ENCODE data around the gene NBEAL2. TPM values are rescaled to one million over a fixed set of nuclear protein-coding genes. Genes with fewer than 3 reads are reported as not detected.

The NBEAL2 gene
- total RNA-seq, 1 experiment from 2014 or later, result 15.7 TPM

- H3K4me1 ChIP-seq (ENCODE audit: insufficient read depth, low read length, poor library complexity, severe bottlenecking), result no peaks in the 10 kb centered on the region
- BruUV-seq (replicated peaks), result no TSS peak
- no peaks in the 10 kb centered on the region for H3K36me3 ChIP-seq (ENCODE audit: insufficient read depth, low read length, poor library complexity, severe bottlenecking)
- H3K27ac ChIP-seq (ENCODE audit: low read depth, low read length, poor library complexity, severe bottlenecking), result no peak overlapping the region
- no peaks in the 10 kb centered on the region for H3K27me3 ChIP-seq (replicated peaks; ENCODE audit: insufficient read depth, low read depth, low read length, poor library complexity)
- no peak for TF ChIP-seq EZH2 (IDR thresholded peaks at IDR 0.05; ENCODE audit: borderline replicate concordance, low read depth, low read length, poor library complexity, severe bottlenecking)
- TF ChIP-seq, protein P1, sequence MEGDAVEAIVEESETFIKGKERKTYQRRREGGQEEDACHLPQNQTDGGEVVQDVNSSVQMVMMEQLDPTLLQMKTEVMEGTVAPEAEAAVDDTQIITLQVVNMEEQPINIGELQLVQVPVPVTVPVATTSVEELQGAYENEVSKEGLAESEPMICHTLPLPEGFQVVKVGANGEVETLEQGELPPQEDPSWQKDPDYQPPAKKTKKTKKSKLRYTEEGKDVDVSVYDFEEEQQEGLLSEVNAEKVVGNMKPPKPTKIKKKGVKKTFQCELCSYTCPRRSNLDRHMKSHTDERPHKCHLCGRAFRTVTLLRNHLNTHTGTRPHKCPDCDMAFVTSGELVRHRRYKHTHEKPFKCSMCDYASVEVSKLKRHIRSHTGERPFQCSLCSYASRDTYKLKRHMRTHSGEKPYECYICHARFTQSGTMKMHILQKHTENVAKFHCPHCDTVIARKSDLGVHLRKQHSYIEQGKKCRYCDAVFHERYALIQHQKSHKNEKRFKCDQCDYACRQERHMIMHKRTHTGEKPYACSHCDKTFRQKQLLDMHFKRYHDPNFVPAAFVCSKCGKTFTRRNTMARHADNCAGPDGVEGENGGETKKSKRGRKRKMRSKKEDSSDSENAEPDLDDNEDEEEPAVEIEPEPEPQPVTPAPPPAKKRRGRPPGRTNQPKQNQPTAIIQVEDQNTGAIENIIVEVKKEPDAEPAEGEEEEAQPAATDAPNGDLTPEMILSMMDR (conservative IDR thresholded peaks at IDR 0.05; ENCODE audit: low read depth, low read length), result no peak
- CTCF ChIA-PET, result no interaction called here
- DNase-seq (ENCODE audit: low spot score), result no peak
- no peak overlapping the region for H3K4me3 ChIP-seq (ENCODE audit: low read depth, low read length, poor library complexity, severe bottlenecking)
- intact Hi-C loops (cut with micrococcal nuclease; ENCODE audit: unreplicated experiment), result no loop called here
- H3K9me3 ChIP-seq (ENCODE audit: low read depth, low read length, poor library complexity, severe bottlenecking), result no peaks in the 10 kb centered on the region
- POLR2A ChIA-PET (ENCODE audit: low non-redundant PET), result no interaction called here
Observed at GRCh38 chr3:46970391-46971091, 8.9 kb upstream of the NBEAL2 start.

GRCh38 chr3:46971151-46971550 is 8.3 kb upstream of the NBEAL2 start:
- no peak for DNase-seq (ENCODE audit: low spot score)
- TF ChIP-seq, protein P1 (conservative IDR thresholded peaks at IDR 0.05; ENCODE audit: low read depth, low read length), result no peak
- no peak for TF ChIP-seq EZH2 (IDR thresholded peaks at IDR 0.05; ENCODE audit: borderline replicate concordance, low read depth, low read length, poor library complexity, severe bottlenecking)
- H3K4me1 ChIP-seq (ENCODE audit: insufficient read depth, low read length, poor library complexity, severe bottlenecking), result no peaks in the 10 kb centered on the region
- ChIA-PET CTCF (no interaction called here), POLR2A (ENCODE audit: low non-redundant PET) (no interaction called here)
- intact Hi-C loops (cut with micrococcal nuclease; ENCODE audit: unreplicated experiment), result no loop called here
- H3K4me3 ChIP-seq (ENCODE audit: low read depth, low read length, poor library complexity, severe bottlenecking), result no peak overlapping the region
- no peaks in the 10 kb centered on the region for H3K36me3 ChIP-seq (ENCODE audit: insufficient read depth, low read length, poor library complexity, severe bottlenecking)
- H3K27me3 ChIP-seq (replicated peaks; ENCODE audit: insufficient read depth, low read depth, low read length, poor library complexity), result no peaks in the 10 kb centered on the region
- H3K9me3 ChIP-seq (ENCODE audit: low read depth, low read length, poor library complexity, severe bottlenecking), result no peaks in the 10 kb centered on the region
- H3K27ac ChIP-seq (ENCODE audit: low read depth, low read length, poor library complexity, severe bottlenecking), result no peak overlapping the region
- no TSS peak for BruUV-seq (replicated peaks)

GRCh38 chr3:46971742-46972141 is 7.7 kb upstream of the NBEAL2 start:
- no peak for DNase-seq (ENCODE audit: low spot score)
- intact Hi-C loops (cut with micrococcal nuclease; ENCODE audit: unreplicated experiment), result no loop called here
- Histone ChIP-seq H3K27ac (ENCODE audit: low read depth, low read length, poor library complexity, severe bottlenecking) (no peak overlapping the region), H3K4me1 (ENCODE audit: insufficient read depth, low read length, poor library complexity, severe bottlenecking) (no peaks in the 10 kb centered on the region), H3K27me3 (replicated peaks; ENCODE audit: insufficient read depth, low read depth, low read length, poor library complexity) (no peaks in the 10 kb centered on the region), H3K4me3 (ENCODE audit: low read depth, low read length, poor library complexity, severe bottlenecking) (no peak overlapping the region), H3K36me3 (ENCODE audit: insufficient read depth, low read length, poor library complexity, severe bottlenecking) (no peaks in the 10 kb centered on the region), H3K9me3 (ENCODE audit: low read depth, low read length, poor library complexity, severe bottlenecking) (no peaks in the 10 kb centered on the region)
- BruUV-seq (replicated peaks), result no TSS peak
- CTCF ChIA-PET, result no interaction called here
- no peak for TF ChIP-seq EZH2 (IDR thresholded peaks at IDR 0.05; ENCODE audit: borderline replicate concordance, low read depth, low read length, poor library complexity, severe bottlenecking)
- TF ChIP-seq, protein P1 (conservative IDR thresholded peaks at IDR 0.05; ENCODE audit: low read depth, low read length), result no peak
- POLR2A ChIA-PET (ENCODE audit: low non-redundant PET), result no interaction called here

Data from A673 (cell line).